ENCODE results near the gene CCR6. TPM values are rescaled to one million over a fixed set of nuclear protein-coding genes. Genes with fewer than 3 reads are reported as not detected.

Gene CCR6
- total and polyA plus RNA-seq, 2 of the 13 experiments (the other 11 are each of a cell fraction or from before 2014, with no cell fraction given), result 4.5 to 8.7 TPM

DNA sequence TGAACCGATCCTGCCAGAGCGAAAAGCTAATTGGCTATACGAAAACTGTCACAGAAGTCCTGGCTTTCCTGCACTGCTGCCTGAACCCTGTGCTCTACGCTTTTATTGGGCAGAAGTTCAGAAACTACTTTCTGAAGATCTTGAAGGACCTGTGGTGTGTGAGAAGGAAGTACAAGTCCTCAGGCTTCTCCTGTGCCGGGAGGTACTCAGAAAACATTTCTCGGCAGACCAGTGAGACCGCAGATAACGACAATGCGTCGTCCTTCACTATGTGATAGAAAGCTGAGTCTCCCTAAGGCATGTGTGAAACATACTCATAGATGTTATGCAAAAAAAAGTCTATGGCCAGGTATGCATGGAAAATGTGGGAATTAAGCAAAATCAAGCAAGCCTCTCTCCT, 14.2 kb downstream of the CCR6 start (continued):
- no peak for TF ChIP-seq TFE3 (CRISPR knock-in tag; IDR thresholded peaks at IDR 0.05)
- no peak for TF ChIP-seq FLYWCH1 (CRISPR knock-in tag; IDR thresholded peaks at IDR 0.05)
- TF ChIP-seq, protein P1, sequence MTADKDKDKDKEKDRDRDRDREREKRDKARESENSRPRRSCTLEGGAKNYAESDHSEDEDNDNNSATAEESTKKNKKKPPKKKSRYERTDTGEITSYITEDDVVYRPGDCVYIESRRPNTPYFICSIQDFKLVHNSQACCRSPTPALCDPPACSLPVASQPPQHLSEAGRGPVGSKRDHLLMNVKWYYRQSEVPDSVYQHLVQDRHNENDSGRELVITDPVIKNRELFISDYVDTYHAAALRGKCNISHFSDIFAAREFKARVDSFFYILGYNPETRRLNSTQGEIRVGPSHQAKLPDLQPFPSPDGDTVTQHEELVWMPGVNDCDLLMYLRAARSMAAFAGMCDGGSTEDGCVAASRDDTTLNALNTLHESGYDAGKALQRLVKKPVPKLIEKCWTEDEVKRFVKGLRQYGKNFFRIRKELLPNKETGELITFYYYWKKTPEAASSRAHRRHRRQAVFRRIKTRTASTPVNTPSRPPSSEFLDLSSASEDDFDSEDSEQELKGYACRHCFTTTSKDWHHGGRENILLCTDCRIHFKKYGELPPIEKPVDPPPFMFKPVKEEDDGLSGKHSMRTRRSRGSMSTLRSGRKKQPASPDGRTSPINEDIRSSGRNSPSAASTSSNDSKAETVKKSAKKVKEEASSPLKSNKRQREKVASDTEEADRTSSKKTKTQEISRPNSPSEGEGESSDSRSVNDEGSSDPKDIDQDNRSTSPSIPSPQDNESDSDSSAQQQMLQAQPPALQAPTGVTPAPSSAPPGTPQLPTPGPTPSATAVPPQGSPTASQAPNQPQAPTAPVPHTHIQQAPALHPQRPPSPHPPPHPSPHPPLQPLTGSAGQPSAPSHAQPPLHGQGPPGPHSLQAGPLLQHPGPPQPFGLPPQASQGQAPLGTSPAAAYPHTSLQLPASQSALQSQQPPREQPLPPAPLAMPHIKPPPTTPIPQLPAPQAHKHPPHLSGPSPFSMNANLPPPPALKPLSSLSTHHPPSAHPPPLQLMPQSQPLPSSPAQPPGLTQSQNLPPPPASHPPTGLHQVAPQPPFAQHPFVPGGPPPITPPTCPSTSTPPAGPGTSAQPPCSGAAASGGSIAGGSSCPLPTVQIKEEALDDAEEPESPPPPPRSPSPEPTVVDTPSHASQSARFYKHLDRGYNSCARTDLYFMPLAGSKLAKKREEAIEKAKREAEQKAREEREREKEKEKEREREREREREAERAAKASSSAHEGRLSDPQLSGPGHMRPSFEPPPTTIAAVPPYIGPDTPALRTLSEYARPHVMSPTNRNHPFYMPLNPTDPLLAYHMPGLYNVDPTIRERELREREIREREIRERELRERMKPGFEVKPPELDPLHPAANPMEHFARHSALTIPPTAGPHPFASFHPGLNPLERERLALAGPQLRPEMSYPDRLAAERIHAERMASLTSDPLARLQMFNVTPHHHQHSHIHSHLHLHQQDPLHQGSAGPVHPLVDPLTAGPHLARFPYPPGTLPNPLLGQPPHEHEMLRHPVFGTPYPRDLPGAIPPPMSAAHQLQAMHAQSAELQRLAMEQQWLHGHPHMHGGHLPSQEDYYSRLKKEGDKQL (CRISPR knock-in tag; IDR thresholded peaks at IDR 0.05; ENCODE audit: low read depth), result no peak
- TF ChIP-seq MYC (CRISPR knock-in tag; IDR thresholded peaks at IDR 0.05; ENCODE audit: borderline replicate concordance), result no peak

DNA sequence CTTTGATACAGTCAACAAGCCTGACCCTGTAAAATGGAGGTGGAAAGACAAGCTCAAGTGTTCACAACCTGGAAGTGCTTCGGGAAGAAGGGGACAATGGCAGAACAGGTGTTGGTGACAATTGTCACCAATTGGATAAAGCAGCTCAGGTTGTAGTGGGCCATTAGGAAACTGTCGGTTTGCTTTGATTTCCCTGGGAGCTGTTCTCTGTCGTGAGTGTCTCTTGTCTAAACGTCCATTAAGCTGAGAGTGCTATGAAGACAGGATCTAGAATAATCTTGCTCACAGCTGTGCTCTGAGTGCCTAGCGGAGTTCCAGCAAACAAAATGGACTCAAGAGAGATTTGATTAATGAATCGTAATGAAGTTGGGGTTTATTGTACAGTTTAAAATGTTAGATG, 15.0 kb downstream of the CCR6 start:
- TSS peak; percentile 54 for BruUV-seq (replicated peaks)
- POLR2A ChIA-PET, result interaction anchor here (1.3 to 1.7 kb wide), 2 partner anchors 14 to 138 kb away, joined by 3 to 10 read pairs; partner anchors contain the start of gene CCR6
- TF ChIP-seq REST (IDR thresholded peaks at IDR 0.05; ENCODE audit: borderline replicate concordance in 1 of 2, low read depth in 1 of 2, low read length in 2 of 2) (no peak), ZNF709 (CRISPR knock-in tag; IDR thresholded peaks at IDR 0.05) (no peak), KAT2B (IDR thresholded peaks at IDR 0.05; ENCODE audit: borderline replicate concordance, low read depth, low read length) (no peak), ZNF83 (CRISPR knock-in tag; IDR thresholded peaks at IDR 0.05; ENCODE audit: borderline replicate concordance) (no peak), ATAD3A (CRISPR knock-in tag; IDR thresholded peaks at IDR 0.05) (no peak)
- TF ChIP-seq, protein P2, sequence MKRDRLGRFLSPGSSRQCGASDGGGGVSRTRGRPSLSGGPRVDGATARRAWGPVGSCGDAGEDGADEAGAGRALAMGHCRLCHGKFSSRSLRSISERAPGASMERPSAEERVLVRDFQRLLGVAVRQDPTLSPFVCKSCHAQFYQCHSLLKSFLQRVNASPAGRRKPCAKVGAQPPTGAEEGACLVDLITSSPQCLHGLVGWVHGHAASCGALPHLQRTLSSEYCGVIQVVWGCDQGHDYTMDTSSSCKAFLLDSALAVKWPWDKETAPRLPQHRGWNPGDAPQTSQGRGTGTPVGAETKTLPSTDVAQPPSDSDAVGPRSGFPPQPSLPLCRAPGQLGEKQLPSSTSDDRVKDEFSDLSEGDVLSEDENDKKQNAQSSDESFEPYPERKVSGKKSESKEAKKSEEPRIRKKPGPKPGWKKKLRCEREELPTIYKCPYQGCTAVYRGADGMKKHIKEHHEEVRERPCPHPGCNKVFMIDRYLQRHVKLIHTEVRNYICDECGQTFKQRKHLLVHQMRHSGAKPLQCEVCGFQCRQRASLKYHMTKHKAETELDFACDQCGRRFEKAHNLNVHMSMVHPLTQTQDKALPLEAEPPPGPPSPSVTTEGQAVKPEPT (CRISPR knock-in tag; IDR thresholded peaks at IDR 0.05; ENCODE audit: low read depth), result no peak

More for the DNA sequence above, 15.0 kb downstream of the CCR6 start:
- 93% methylated on average over 6 of the region's 6 CpGs for WGBS (ENCODE audit: low lambda C conversion rate)
- no peak overlapping the region for H3K4me3 ChIP-seq (replicated peaks in 1 of 3; ENCODE audit: insufficient read depth in 1 of 3, low read depth in 2 of 3, low read length in 3 of 3)
- H3K27ac ChIP-seq (ENCODE audit: extremely low read length, insufficient read depth, low read length), result no peak overlapping the region
- H4K20me1 ChIP-seq (ENCODE audit: insufficient read depth, low read length), result no peaks in the 10 kb centered on the region
- H2AFZ ChIP-seq (ENCODE audit: low read length), result no peak overlapping the region
- in situ Hi-C loops (cut with HindIII; ENCODE audit: extremely low pct_ligation_motif_present, low pct_unique_long_range_greater_than_20kb) (loop anchor here (25.0 kb wide), 1 partner anchor 126 kb away; no protein-coding TSS in a partner anchor), intact Hi-C loops (cut with micrococcal nuclease; ENCODE audit: unreplicated experiment) (no loop called here)
- ATAC-seq, result no peak
- no peak overlapping the region for H3K4me2 ChIP-seq (ENCODE audit: low read depth, low read length)
- peaks cover 37% of the 10 kb centered on the region for H3K4me1 ChIP-seq (ENCODE audit: insufficient read depth, low read length)
- H3K9ac ChIP-seq (ENCODE audit: insufficient read depth, low read depth, low read length), result no peak overlapping the region
- H3K79me2 ChIP-seq (ENCODE audit: insufficient read depth, low read length), result no peaks in the 10 kb centered on the region
- peaks cover 0 to 2% of the 10 kb centered on the region in 2 experiments; a peak in 1 of 5 replicates for H3K27me3 ChIP-seq (ENCODE audit: control insufficient read depth in 1 of 2, insufficient read depth in 2 of 2, low read length in 2 of 2)
- peaks cover 12 to 25% of the 10 kb centered on the region in 2 experiments for H3K36me3 ChIP-seq (replicated peaks in 1 of 2; ENCODE audit: control insufficient read depth in 1 of 2, insufficient read depth in 2 of 2, low read length in 2 of 2)
- no peak for DNase-seq (ENCODE audit: low spot score)
- FAIRE-seq, result no peak
- CTCF ChIA-PET (ENCODE audit: low intra/inter-chr PET ratio, low total read pairs), result no interaction called here
- no peaks in the 10 kb centered on the region for H3K9me3 ChIP-seq (ENCODE audit: low read length)

Data from HepG2 (cell line).